Glomerular endothelial cell (primary cell): ENCODE results near the gene USP48. TPM values are rescaled to one million over a fixed set of nuclear protein-coding genes. Genes with fewer than 3 reads are reported as not detected.

Source experiments
- DNase-seq: peaks from one replicate; pipeline ENCODE4 v3.0.0-alpha.2; 2011; ENCODE audit warnings: low read depth, low spot score; ENCODE audit errors: extremely low read depth
- total RNA-seq: library from RNA; depleted of rRNA; stranded (reverse); fragments of >200 nt; gene quantifications from 2 replicates; pipeline ENCODE4 v1.2.3, GENCODE V29; 2015

USP48 gene
- total RNA-seq, 1 donor from 2014 or later: 61.5 TPM

DNA sequence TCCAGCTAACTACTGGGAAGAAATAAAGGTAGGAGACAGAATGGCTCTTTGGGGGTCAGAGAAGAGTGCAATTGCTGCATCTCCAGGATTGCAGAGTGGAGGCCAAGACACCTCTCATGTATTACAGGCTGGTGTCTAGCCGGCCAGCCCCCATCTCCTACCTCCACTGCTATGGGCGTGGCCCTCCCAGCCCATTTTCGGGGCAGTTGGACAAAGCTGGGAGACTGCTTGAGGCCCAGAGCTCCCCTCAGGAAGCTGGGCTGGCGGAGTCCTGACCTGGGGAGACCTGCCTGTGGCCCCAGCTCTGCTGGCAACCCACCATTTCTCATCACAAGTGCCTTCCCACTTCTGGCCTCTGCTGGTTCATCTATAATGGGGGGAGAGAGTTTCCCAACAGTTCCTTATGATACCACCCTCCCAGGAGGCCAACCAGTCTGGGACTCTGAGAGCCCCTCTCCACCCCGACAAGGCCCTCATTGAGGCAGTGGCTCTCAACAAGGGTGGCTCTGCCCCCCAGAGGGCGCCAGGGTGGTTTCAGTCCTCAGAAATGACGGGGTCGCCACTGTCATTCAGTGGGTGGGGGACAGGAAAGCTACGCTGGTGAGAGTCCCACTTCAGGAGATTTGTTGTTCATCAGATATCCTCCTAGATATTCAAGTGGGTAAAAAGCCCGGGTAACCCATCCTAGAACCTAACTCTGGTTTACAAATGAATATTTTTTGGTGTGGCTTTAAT, 125.3 kb downstream of the USP48 start:
- no peak for DNase-seq

GRCh38 chr1:21655748-21656147, 127.2 kb downstream of the USP48 start:
- no peak for DNase-seq

DNA sequence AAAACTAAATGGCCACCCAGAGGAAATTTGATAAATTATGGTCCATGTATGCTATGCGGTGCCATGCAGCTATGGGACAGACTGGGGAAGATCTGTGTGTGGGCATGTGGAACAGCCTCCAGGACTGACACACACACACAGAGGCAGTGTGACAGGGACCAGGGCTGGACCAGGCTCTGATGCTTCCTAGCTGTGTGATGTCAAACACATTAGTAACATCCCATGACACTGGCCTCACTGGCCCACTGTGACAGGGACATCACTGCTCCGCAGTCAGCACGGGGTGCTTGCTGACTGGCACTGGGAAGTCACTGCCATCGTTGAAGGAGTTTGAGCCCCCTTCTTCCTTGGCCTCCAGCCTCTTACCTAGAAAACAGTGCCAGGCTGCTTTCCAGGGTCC, 127.7 kb downstream of the USP48 start:
- DNase-seq: no peak

DNA sequence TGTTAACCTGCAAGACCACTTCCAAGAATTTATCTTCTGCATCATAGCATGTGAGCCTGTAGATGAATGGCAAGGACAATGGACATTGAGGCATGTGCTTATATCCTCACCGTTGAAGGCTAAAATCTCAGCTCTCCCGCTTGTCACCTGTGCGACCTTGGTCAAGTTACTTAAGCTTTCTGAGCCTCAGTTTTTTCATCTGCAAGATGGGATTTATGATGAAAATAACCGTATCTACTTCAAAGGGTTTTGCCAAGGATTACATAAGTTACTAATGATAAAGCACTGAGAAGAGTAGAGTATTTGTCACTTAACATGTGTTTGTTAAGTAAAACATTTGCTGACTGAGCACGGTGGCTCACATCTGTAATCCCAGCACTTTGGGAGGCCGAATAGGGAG, 128.7 kb downstream of the USP48 start:
- DNase-seq: no peak

GRCh38 chr1:21653744-21654100, 129.2 kb downstream of the USP48 start:
- no peak for DNase-seq

DNA sequence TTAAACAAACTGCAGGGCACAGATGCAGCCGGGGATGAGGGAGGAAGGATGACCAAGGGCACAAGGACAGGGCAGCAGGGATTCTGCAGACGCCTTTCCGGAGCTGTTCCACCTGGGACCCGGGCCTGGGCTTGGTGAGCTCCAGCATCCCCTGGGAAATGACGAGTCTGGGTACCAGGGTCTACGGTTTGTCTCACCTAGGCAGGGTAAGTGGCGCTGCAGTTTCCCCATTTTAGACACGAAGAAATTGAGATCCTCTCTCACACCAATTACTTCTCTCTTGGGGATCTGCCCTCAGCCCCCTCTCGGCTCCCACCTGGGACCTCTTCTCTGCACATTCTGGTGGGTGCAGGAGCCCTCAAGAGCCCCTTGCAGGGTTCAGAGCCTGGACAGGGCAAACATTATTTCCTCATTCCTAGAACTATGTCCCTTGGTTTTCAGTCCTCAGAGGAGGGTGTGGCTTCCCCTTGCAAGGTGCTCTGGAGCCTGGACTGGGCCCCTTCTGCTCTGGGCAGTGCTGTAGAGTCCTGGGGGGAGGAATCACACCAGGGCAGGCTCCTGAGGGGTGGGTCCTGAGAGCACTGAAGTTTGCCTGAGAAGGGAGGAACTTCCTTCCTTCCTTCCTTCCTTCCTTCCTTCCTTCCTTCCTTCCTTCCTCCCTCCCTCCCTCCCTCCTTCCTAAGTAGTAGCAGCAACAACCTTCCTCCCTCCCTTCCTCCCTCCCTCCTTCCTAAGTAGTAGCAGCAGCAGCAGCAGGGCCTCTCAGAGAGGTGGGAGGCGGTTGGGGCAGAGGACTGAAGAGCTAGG, 129.8 kb downstream of the USP48 start:
- DNase-seq: no peak

DNA sequence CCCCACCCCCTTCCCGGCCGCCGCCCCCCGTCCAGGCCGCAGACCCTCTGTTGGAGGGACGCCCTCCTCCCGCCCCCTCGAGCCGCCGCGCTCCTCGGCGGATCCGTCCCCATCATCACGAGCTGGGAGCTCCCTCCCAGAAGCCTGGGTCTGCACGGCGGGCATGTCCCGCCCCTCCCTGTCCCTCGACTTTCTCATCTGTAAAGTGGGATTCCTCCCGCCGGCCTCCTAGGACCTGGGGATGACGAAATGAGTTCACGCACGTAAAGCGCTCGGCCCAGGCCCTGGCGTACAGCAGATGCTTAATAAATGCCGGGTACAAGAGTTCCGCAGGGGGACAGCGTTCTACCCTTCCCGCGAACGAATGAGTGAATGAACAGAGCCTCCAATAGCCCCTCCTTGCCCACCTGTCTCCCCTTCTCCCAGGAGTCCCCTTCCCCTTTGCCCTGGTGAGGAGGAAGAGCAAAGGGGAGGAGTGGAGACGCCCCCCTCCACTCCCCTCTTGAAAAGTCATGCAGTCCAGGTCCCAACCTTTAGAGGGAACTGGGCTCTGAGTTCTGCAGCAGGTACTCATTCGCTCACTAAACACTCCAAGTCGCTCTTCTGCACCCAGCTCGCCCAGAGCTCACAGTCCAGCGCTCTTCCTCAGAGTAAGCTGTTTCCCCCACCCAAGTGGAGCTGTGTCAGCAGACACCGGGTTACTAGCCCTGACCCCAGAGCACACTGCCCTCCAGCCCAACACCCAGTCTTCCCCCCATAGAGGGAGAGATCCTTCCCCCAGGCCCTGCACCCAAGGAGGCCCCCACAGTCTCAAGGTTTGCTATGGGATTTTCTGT, 130.6 kb downstream of the USP48 start:
- no peak for DNase-seq

GRCh38 chr1:21651214-21652042, 131.5 kb downstream of the USP48 start:
- no peak for DNase-seq

DNA sequence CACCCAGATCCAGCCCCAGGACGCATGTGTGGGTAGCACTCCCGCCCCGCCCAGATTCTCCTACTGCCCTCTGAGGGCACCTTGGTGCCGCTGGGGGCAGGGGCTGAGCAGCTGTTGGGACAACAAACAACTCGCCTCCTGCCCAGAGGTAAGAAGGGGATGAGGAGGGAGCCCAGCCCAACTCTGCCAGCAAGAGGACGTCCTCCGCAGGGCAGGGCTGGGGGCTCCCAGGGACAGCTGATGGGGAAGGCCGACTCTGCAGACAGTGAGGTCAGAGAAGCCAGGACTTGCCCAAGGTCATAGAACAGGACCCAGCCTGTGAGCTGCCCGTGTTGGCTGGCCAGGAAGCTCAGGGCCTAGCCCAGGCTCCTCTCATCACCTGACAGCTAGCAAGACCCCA, 132.5 kb downstream of the USP48 start:
- no peak for DNase-seq

DNA sequence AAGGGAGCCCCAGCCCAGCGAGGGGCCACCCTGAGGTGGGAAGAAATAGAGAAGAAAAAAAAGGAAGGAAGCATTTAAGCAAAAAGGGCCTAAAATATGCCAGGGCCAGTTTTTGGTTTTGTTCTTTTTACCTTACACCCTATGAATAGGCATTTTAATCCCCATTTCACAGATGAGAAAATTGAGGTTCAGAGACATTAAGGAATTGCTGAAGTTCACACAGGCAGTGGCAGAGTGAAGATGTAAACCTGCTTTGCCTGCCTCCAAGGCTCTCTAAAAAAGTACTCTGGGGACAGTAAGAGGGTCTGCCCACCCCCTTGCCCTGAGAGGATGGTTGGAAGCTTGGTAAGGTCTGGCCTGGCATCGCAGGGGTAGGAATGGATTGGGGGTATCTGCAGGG, 133.6 kb downstream of the USP48 start:
- no peak for DNase-seq

GRCh38 chr1:21648791-21649190, 134.2 kb downstream of the USP48 start:
- DNase-seq: no peak

- no peak for DNase-seq
Observed at GRCh38 chr1:21648352-21648730, 134.6 kb downstream of the USP48 start.

DNA sequence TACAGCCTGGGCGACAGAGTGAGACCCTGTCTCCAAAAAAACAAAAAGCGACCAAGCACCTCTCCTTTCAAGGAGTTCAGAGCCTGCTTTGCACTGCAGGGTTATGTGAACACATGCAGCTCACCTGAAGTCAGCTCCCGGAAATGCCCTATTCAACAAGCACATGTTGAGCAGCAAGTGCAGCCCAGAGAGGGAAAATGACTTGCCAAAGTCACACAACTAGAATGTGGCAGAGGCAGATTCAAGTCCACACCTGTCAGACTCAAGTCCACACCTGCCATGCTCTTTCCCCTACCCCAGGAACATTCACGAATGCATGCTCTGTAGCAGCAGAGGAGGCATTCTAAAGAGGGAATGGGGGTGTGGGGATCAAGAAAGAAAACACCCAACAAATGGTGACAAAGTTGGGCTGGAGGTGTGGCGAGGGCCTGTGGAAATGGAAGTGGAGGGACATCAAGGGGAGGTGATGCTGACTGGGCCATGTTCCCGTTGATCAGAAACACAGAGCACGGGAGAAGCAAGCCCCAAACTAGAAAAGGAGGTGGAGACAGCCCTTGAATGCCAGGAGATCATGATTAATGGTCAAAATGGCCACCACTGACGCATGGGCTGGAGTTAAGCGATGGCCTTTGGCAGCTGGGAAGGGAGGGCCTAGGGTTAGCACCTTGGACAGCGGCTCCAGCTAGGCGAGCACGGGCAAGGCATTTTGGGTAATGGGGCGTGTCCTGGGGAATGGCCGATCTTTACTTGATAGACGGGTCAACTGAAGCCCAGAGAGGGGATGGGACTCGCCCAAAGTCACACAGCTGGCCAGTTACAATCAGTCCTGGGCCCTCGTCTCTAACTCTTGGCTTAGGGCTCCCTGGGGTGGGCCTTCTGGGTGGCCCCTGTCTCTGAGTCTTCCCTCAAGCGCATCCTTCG, 135.3 kb downstream of the USP48 start:
- DNase-seq: peak; percentile 10

GRCh38 chr1:21645550-21645949, 137.4 kb downstream of the USP48 start:
- no peak for DNase-seq

DNA sequence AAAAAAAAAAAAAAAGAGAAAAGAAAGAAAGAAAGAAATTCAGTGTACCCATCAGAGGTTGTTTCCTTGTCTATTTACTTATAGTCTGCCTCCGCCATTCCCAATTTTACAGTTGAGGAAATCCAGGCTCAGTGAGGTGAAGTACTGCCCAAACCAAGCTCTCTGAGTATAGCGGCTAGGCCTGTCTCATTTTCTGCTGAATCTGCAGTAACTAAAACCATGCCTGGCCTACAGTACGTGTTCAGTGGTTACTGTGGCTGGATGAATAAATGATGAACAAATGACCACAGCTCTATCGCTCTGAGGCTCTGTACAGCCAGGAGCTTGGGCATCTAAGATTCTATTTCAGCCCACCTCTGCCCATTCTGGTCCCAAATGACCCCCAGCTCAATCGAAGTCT, 138.0 kb downstream of the USP48 start:
- no peak for DNase-seq

GRCh38 chr1:21644348-21644747, 138.6 kb downstream of the USP48 start:
- no peak for DNase-seq

DNA sequence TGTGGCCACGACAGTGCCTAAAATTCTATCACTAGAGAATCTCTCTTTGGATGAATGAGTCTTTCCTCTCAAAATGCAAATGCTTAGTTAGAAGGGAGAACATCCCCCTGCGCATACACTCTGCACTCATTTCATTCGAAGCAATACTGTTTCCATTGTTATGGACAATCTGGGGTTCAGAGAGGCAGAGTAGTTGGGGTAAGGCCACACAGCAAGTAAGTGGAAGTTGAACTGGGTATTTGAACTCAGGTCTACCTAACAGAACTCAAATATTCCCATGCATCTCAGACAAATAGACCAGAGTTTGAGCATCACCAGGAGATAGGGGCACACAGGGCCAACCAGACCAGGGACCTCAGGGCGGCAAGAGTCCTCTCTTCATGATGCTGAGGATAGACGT, 139.3 kb downstream of the USP48 start:
- DNase-seq: no peak

DNA sequence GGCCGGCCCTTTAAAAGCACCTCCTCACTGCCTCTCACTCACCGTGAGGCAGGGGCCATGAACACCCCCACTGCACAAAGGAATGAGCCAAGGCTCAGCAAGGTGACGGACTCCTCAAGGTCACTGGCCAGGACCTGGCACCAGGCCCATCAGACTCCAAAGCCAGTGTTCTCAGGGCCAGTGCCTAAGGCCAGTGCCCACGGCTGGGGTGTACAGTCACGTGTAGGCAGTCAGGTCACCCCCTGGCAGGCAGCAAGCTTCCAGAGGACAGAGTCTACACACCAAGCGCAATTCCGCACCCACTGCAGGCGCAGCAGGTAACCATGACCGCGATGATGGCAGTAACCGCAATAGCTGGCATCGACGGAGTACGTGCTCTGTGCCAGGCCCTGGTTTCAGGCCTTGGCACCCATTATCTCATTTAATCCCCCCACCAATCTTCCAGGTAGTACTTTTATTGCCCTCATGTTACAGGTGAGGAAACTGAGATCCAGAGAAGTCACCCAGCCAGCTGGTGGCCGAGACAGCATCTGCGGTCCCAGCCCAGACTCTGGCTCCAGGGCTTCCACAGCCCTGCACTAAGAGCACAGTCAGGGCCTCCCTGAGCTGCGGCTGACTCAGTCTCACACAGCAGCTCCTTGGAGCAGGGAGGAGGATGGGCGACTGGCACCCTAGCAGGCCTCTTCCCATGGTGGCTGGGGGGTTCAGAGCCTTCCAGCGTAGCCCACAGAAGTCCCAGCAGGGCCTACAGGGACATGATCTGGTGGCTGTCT, 140.8 kb downstream of the USP48 start:
- DNase-seq: no peak

- DNase-seq: no peak
Observed at GRCh38 chr1:21641537-21641936, 141.4 kb downstream of the USP48 start.
